DMS114 treated with DMSO at 0.1 percent for 48 hours (cell line): ENCODE measurements around the gene MCAT.

Source experiments
- DNase-seq: peaks from one replicate; lab custom pipeline; 2025; ENCODE audit not compliant: unreplicated experiment; lab: John Stamatoyannopoulos, UW

MCAT gene

DNA sequence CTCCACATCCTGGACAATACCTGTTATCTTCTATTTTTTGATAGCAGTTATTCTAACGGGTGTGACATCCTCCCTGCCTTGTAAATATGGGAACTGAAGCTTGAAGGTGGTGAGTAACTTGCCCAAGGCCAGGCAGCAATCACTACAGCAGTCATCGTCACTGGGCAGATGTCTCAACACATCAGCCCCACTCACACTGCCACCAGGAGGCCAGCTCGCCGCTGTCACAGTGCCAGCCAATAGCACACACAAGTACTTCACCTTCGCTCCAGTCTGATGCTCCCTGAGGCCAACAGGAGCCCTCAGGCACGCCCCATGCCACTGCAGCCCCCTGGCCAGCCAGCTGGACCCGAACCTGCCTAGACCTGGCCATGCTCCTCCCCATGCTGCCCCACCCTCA, 49.1 kb downstream of the MCAT start:
- DNase-seq = no peak

DNA sequence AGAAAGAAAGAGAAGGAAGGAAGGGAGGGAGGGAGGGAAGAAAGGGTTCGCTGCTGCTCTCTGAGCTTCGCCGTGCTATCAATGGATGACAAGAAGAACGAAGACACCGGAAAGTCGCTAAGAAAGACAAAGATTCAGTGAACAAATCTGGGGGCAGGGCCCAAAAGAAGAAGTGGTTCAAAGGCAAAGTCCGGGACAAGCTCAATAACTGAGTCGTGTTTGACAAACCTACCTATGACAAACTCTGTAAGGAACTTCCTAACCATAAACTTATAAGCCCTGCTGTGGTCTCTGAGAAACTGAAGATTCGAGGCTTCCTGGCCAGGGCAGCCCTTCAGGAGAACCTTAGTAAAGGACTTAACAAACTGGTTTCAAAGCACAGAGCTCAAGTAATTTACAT, 51.1 kb downstream of the MCAT start:
- no peak for DNase-seq

DNA sequence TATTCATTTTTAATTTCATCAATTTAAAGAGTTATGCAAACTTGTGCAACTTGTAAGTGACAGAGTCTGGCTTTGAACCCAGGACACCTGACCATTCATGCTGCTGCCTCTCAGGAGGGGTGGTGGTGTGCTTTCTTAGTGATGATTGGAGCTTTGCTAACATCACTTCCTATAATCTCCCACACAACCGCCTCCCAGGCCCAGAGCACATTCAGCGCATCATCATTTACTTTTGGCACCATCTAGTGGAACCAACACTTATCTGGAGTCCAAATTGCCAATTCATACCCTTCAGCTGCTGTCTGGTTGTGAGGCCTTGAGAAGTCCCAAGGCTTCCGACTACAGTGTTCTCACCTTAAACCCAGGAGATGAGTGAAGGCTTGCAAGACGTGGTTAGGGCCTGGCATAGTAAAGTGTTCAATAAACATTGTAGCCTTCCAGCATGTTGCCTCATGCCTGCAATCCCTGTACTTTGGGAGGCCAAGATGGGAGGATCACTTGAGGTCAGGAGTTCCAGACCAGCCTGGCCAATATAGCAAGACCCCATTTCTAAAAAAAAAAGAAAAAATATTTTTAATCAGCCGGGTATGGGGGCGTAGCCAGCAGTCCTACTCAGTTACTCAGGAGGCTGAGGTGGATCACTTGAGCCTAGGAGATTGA, 52.9 kb downstream of the MCAT start:
- peak; percentile 92 for DNase-seq

DNA sequence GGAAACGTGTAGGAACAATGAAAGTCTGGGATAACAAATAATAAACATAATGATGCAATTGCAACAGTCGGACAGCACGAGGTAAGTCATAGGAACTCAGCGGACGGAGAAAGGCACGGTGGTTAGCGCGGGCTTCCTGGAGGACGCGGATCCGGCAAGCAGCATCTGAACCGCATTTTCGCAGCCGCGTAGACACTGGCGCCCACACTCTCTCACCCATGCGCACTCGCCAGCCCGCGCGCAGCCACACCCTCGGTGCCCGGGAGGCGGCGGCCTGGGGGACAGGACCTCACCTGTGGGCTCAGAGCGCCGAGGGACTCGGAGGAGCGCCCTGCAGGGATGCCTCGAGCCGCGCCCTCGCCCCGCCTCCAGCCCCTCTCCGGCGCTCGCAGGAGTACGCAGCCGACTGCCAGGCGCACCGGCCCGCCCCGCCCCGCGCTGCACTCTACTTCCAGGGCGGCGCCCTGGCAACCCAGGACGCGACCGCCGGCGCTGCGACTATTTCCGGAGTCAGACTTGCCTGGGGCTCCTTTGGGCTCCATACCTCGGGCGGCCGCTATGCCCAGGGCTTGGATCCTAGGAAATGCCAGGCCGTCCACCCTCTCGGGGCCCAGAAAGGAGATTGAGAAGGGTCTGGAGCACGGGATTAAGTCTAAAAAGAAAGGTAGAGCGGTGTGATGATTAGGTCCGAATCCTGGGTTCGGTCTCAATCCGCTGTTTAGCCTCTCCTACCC, 54.0 kb downstream of the MCAT start, which contains the start of gene TTLL1:
TSS of gene TTLL1 (minus strand) at position 408 of the 734 bp plus-strand sequence. CDS start 13,805 bp downstream, outside the sequence.
- DNase-seq = peak; percentile 82

DNA sequence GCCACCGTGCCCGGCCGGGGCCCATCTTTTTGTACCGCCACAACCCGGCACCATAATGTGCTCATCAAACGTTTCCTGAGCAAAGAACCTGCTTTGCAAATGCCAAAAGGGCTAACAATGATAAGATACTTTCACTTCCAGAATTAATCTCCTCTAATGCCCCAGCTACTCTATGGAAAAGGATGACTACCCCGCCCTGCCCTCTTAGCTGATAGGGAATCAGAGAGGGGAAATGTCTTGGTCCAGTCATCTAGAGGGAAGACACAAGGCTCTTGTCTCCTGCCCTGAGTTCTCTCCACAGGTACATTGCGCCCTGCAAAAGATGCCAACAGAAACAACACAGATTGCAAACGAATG, 54.6 kb downstream of the MCAT start:
- DNase-seq = no peak

DNA sequence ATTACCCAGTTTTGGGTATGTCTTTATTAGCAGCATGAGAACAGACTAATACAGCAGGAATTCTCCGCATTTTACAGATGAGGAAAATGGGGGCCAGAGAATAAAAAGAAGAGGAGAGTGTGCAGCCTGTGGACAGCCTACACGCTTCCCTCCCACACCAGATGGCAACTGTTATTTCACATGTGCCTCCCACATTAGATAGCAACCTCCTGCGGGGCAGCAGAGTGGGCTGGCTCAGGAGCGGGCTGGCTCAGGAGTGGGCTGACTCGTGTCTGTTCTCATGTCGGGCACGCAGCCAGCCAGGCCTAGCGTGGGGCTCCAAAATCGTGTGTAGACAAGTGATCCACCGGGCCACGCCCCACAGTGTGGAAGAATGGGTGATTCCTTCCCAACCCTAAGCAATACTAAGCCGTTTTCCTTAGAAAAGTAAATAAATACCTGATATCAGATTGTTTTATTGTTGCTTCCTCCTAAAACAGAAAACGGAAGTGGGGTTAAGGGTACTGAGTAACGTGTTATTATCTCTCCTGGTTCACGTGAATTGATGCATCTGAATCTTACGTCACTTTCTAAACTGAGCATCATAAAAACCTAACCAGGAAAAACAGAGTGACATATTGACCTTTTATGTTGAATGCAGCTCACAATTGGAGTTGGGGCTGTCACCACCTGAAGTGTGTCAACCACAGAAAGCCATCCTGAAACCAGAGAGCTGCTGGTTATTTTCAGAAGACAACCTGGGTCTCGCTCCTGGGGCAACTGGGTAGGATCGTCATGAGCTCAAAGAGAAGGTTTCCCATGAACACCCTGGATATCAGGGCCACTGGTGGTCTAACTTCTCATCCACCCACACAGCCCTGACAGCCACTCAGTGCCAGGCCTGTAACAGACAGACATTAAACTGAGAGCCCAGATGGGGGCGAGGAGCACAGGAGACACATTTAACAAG, 57.3 kb downstream of the MCAT start:
- no peak for DNase-seq
